Urinary bladder (tissue), 4 donors: Measurements from ENCODE around the gene CLCN1. TPM values are rescaled to one million over a fixed set of nuclear protein-coding genes. Genes with fewer than 3 reads are reported as not detected.

Source experiments
- DNase-seq: peaks from one replicate; pipeline ENCODE4 v3.0.0-alpha.2; 2015; ENCODE audit errors: extremely low spot score
- H3K27ac ChIP-seq: one replicate; pipeline ENCODE4 v1.5.1; 2013; ENCODE audit warnings: low read depth, mild to moderate bottlenecking, moderate library complexity
- H3K36me3 ChIP-seq: one replicate; pipeline ENCODE4 v1.6.1; 2013; ENCODE audit warnings: mild to moderate bottlenecking, moderate library complexity; ENCODE audit not compliant: insufficient read depth
- H3K4me1 ChIP-seq: one replicate; pipeline ENCODE4 v1.6.1; 2013; ENCODE audit warnings: mild to moderate bottlenecking, moderate library complexity; ENCODE audit not compliant: insufficient read depth
- H3K4me3 ChIP-seq: one replicate; pipeline ENCODE4 v1.5.1; 2013; ENCODE audit warnings: low read depth, low read length
- WGBS: extraction: QIAGEN DNeasy Blood & Tissue Kit; methylation state at CpG from one replicate; pipeline ENCODE4 v1.1.7; 2013; 5-methylcytosine and 5-hydroxymethylcytosine counted together
- polyA plus RNA-seq: library from polyadenylated mRNA; stranded (reverse); fragments of 200-250 nt; gene quantifications from one replicate; pipeline ENCODE4 v1.2.3, GENCODE V29; 2013
- total RNA-seq: library from RNA; depleted of rRNA; stranded (reverse); fragments of >200 nt; gene quantifications from one replicate; pipeline ENCODE4 v1.2.3, GENCODE V29; 2014
- donor health status: healthy with polysubstance abuse.
- donor health status: healthy.

CLCN1 gene
- total and polyA plus RNA-seq, 2 donors = 0.05 to 0.16 TPM

DNA sequence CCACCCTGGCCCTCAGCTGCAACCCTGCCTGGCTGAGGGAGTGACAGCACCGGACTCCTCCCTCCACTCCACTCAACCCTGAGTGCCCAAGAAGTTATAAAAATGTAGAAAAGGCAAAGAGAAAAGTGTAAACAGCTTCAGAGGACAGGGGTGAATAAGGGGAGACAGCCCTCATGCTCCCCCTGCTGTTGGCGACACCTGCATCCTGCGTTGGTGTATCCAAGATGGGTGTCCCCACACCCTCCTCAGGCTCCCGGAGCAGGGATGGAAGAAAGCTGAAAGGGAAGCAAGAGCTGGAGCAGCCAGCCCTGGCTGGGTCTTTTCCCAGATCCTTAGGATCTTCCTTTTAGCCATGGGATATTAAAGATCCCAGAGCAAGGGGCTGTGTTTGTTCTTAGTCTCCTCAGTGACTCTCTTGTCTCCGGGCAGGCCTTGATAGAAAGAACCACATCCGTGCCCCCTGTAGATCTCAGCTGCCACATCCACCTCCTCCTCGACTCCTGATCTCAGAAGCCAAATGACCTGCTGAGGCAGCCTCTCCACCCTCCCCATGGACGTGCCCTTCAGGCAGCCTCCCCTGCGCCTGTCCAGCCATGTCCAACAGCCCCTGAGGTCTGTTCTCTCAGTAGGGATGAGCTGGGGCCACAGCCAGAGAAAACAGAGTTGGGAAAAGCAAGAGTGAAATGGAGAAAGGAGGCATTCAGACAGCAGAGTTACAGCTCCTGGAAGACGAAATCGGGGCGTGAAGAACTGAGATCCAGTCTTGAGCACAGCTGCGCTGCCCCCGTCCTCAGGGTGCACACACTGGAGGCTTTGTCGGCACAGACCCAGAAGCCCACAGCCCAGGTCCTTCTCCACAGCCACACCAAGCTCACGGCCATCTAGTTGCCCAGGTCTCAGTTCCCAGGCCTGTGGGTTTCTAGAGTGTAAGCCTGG, 39.8 kb downstream of the CLCN1 start:
- 89% methylated on average over 16 of the region's 16 CpGs for WGBS
- no peaks in the 10 kb centered on the region for H3K36me3 ChIP-seq
- no peaks in the 10 kb centered on the region for H3K4me1 ChIP-seq
- no peak for DNase-seq
- no peak overlapping the region for H3K27ac ChIP-seq
- no peak overlapping the region for H3K4me3 ChIP-seq

DNA sequence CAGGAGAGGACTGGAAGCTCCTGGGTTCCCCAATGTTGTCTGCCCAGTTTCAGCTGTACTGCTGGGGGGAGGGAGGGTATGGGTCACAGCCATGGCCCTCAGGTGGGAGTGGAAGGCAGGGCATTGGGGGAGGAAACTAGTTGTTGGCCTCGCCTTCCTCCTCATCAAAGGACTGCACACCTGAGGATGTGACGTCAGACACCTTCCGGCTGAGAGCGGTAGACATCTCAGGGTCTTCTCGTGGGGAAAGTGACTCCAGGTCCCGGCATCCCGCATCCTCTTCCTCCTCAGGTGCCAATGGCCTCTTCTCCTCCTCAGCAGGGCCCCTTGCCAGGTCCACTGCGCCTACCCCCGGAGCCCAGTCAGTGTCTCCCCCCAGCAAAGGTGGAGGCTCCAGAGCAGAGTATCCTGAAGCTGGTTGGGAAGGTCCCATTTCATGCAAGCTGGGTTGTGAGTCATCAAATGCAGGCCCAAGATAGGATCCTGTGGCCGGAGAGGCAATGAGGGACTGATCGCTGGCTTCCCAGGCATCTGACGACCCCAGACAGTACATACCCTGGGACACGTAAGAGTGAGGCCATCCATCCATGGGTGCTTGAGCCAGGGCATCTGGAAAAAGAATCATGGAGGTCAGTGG, 40.6 kb downstream of the CLCN1 start:
- no peak for DNase-seq
- H3K4me3 ChIP-seq = no peak overlapping the region
- 96% methylated on average over 13 of the region's 13 CpGs for WGBS
- no peaks in the 10 kb centered on the region for H3K4me1 ChIP-seq
- H3K36me3 ChIP-seq = no peaks in the 10 kb centered on the region
- H3K27ac ChIP-seq = no peak overlapping the region

DNA sequence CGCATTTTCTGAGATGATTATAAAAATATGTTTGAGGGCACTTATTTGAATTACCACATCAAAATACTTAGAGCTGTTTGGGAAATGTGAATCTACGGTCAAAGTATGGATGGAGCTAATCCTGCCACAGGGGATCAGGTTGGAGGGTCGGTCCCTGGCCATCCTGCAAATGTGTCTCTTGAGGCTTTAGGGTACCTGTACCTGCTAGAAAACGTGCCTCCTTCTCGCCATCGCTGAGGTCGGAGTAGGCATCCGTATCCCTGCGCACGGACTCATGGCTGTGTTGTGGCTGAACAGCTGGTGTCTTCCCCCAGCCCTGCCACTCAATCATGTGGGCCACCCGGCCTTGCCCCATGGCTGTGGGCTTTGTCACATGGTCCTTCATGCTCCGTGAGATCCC, 42.7 kb downstream of the CLCN1 start:
- H3K36me3 ChIP-seq = no peaks in the 10 kb centered on the region
- H3K4me3 ChIP-seq = no peak overlapping the region
- H3K4me1 ChIP-seq = no peaks in the 10 kb centered on the region
- DNase-seq = no peak
- WGBS = 91% methylated on average over 12 of the region's 12 CpGs
- no peak overlapping the region for H3K27ac ChIP-seq

DNA sequence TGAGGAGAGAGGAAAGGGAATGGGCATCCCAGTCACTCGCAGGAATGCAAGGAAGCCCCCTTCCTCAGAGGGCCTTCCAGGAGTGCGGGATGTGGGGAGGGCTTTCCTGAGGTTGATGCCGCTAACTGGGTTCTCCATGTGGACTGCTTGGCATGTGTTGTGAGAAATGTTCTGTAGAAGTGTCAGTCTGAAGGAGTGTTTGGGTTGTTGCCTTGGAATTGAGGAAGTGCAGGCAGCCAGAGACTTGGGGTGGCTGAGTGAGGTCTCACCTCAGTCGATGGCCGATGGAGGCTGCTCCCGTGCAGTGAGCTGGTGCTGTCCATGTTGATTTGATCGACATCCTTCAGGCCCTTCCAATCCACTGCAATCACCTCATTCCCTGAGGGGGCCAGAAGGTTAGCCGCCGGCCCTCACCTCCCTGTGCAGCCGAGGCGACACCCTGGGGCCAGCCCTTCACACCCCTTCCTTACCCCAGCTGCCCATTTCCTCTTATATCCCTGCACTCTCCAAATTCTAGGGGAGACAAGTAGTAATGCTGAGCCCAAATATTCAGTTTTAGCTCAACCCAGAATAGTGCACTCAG, 44.0 kb downstream of the CLCN1 start:
- no peak for DNase-seq
- WGBS = 87% methylated on average over 11 of the region's 11 CpGs
- H3K27ac ChIP-seq = no peak overlapping the region

DNA sequence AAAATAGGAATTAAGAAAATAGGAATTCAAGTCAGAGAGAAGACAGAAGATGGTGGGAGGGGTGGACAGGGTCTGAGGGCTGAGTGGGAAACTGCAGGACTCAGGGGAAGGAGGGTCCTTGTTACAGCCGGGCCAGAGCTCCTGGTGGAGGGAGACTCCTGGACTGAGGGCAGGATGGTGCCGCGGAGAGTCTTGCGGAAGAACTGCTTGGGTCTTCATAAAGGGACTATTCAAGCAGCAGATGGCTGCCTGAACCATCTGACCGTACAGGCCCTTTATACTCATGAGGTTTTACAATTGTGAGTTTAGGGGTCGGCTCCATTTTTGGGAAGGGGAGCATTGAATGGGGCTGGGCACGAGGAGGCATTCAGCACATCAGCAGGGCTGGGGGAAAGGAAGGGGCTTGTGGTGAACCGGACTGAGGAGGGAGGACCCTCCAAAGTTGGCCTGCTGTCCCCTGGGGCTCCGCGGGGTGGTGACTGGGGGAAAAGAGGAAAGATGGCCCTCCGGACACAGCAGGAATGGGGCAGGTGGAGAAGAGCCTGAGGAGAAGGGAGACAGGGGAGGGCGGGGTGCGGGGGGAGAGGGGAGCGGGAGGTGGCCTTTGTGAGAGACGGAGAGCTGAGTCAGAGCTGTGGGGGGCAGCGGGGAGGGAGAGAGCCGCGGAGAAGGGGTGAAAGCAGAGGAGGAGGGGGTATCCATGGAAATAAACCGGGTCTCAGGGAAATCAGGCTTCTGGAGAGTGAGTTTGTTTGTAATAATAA, 45.1 kb downstream of the CLCN1 start:
- Histone ChIP-seq H3K36me3 (no peaks in the 10 kb centered on the region), H3K4me1 (no peaks in the 10 kb centered on the region), H3K27ac (no peak overlapping the region), H3K4me3 (peak overlapping the region; percentile 71)
- 37% methylated on average over 19 of the region's 19 CpGs for WGBS
- DNase-seq = no peak

More for the DNA sequence above, 44.0 kb downstream of the CLCN1 start:
- H3K36me3 ChIP-seq = no peaks in the 10 kb centered on the region
- H3K4me3 ChIP-seq = no peak overlapping the region
- no peaks in the 10 kb centered on the region for H3K4me1 ChIP-seq

DNA sequence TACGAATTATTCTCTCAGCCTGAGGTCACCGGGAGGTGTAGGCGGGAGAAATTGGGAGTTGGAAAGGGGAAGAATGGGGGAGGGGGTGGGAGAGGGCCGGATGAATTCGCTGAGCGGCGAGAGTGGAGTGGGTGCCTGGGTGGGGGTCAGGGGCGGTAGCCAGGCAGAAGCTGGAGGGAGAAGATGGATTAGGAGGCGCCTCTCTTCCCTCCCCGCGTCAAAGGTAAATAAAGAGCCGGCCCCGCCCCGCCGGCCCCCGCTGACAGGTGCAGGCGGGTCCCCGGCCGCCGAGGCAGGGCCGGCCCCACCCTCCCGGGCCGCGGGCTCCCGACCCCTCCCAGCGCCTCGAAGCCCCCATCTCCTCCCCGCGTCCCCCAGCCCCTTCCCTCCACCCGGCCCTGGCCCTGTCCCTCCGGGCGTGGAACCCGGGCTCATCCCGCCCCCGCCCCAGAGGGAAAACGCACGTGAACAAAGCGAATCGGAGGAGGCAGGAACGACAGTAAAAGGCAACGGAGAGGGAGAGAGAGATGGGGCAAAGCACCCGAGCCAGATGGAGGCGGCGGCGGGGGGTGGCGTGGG, 45.7 kb downstream of the CLCN1 start:
- Histone ChIP-seq H3K27ac (no peak overlapping the region), H3K4me3 (peak overlapping the region; percentile 71), H3K36me3 (no peaks in the 10 kb centered on the region), H3K4me1 (no peaks in the 10 kb centered on the region)
- WGBS = 4% methylated on average over 46 of the region's 46 CpGs
- DNase-seq = no peak

DNA sequence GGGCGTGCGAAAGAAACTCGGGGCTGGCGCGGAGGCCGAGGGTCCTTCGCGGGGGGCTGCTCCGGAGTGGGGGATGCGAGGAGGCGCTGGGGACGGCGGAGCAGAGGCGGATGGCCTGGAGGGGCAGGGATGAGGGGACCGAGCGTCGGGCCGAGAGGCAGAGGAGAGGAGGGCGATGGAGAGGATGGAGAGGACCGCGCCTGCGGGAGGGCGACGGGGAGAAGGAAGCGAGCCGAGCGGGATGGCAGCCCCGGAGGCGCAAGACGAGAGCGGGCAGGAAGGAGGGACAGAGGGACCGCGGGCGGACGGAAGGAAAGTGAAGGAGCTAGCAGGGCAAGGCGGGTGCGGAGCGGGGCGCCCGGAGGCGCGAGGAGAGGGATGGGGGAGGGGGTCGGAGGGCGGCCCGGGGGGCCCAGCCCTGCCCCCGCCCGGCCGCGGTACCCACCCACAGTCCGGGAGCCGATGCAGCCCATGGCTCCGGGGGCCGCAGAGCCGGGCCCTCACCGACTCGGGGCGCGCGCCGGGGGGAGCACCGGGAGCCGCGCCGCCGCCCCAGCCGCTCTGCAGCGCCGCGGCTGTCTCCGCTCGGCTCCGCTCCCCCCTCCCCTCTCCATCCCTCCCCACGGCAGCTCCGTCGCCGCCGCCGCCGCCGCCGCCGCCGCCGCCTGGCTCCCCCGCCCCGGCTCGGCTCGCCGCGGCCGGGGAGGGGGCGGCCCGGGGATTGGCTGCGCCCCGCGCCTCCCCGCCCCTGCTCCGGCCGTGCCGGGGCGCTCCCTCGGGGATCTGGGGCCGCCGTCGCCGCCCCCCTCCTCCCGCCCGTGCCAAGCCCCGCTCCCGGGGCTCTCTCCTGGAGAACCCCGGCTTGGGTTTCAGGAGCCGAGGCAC, 46.5 kb downstream of the CLCN1 start, which contains the start of gene FAM131B:
TSS of gene FAM131B (minus strand) at position 583 of the 885 bp plus-strand sequence. CDS start at position 473, 110 bp downstream.
- Histone ChIP-seq H3K4me1 (no peaks in the 10 kb centered on the region), H3K27ac (no peak within 1 kb of the TSS), H3K36me3 (no peaks in the 10 kb centered on the region), H3K4me3 (peak within 1 kb of the TSS; percentile 71)
- no peak for DNase-seq
- WGBS = under 1% methylated on average over 106 of the region's 112 CpGs

DNA sequence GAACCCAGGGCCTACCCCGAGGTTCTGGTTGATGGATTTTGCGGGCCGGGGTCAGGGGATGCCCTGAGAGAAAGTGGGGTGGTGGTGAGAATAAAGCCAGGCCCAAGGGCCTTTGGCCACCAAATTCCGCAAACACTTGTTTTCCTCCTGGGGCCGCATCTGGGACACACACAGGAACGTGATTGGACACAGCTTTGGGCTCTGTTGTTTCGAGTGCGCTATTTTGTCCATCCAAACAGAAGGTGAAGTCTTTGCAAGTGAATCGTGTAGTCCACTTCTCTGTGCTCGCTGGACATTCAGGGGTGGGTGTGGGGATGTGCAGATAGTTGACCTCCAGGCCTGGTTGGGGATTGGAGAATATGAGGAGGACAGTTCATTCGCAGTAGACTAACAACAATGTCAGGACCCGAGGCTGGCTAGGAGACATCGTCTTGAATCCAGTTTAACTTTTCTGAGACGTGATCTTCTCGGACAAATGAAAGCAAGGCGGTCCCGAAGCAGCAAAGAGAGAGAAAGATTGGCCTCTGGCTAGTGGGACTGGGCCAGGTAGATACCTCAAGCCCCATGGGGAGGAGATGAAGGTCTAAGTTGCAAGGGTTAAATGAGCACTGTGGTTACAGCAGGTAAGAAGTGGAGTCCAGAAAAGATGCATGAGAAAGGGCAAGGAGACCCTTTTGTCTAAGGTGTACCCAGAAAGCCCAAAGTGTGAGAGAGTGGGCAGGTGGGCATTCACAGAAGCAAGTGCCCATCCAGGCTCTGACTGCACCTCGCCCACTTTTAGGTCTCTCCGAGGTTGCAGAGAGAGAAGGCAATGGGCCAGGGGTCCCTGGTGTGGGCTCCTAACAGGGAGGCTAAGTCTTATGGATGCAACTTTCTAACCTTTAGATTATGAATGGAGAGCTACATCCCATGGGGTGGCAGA, 47.4 kb downstream of the CLCN1 start:
- DNase-seq = no peak
- WGBS = 52% methylated on average over 19 of the region's 19 CpGs
- Histone ChIP-seq H3K27ac (no peak overlapping the region), H3K36me3 (no peaks in the 10 kb centered on the region), H3K4me3 (peak overlapping the region; percentile 71), H3K4me1 (no peaks in the 10 kb centered on the region)

DNA sequence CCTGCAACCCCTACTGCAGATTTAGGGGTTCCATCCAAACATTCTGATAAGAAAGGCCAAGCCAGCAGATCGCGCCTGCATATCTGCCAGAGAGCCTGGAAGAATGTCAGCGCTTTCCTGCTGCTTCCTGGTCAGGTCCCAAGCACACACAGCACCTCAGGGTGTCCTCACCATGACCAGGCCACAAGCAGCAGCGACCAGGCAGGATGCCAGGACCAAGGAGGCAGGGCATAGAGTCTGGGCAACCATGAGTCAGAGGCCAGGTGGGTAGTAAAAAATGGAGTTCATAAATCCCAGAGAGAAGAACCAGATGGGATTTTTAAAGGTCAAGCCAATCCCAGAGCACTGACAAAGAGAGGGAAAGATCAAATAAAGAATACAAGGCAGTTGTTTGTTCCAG, 52.1 kb downstream of the CLCN1 start:
- Histone ChIP-seq H3K4me3 (no peak overlapping the region), H3K4me1 (no peaks in the 10 kb centered on the region), H3K27ac (no peak overlapping the region), H3K36me3 (no peaks in the 10 kb centered on the region)
- 83% methylated on average over 4 of the region's 4 CpGs for WGBS
- no peak for DNase-seq

DNA sequence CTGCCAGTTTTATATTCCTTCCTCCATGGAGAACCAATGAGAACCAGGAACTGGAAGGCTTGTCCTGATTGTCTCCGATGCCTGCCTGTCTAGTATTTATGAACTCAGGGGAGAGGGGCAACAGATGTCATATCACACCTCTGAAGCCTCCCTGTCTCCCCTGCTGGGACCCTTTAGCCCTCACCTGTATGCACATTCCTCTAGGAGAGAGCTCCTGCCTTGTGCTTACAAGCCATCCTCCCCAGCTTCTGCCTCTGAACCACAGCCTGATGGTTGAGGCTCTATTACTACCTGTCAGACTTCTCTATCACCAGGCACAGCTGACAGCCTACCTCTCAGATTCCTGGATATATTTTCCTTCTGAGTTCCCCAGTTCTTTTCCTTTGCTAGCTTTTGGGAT, 52.5 kb downstream of the CLCN1 start:
- Histone ChIP-seq H3K4me3 (no peak overlapping the region), H3K4me1 (no peaks in the 10 kb centered on the region), H3K27ac (no peak overlapping the region), H3K36me3 (no peaks in the 10 kb centered on the region)
- 90% methylated on average over 1 of the region's 1 CpG for WGBS
- DNase-seq = no peak

DNA sequence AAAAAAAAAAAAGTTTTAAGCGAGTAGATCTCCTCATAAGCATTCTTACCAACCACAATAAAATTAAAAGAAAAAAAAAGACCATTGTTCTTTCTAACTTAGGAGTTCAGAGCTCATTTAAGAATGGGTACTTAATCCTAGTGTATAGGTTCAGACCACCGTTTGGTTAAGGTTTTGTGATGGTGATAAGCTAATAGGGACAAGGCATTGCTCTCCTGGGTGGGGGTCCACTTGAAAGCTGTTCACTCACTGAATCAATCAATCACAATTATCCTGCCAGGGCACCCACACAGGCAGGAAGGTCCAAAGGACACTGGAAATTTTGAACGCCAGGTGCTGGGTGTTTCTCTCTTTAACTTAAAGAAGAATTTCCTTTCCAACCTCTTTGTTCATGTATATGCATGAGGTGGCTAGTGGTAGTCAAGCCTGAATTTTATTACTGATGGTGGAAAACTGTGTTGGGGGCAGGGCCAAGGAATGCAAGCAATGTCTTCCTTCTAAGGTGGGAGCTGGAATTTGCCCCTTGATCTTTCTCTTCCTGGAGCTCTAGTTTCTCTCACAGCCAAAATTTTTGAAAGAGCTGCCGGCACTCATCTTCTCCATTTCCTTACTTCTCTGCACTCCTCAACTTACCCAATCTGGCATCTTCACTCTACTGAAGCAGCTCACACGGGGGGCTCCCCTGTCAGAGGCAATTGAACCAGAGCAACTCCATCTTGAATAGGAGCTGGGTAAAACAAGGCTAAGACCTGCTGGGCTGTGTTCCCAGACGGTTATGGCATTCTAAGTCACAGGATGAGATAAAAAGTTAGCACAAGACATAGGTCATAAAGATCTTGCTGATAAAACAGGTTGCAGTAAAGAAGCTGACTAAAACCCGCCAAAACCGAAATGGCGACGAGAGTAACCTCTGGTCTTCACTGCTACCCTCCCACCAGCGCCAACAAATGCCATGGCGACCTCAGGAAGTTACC, 54.1 kb downstream of the CLCN1 start:
- H3K36me3 ChIP-seq = no peaks in the 10 kb centered on the region
- no peaks in the 10 kb centered on the region for H3K4me1 ChIP-seq
- WGBS = 75% methylated on average over 12 of the region's 12 CpGs
- no peak overlapping the region for H3K4me3 ChIP-seq
- no peak overlapping the region for H3K27ac ChIP-seq
- DNase-seq = no peak
